Measurements from ENCODE around the gene ZBTB45. TPM values are rescaled to one million over a fixed set of nuclear protein-coding genes. Genes with fewer than 3 reads are reported as not detected.
"Not testable (repeated sequence)": the region's sequence is repeated elsewhere in the genome, so short reads cannot be mapped to it uniquely, and the experiment has no call there.

Gene ZBTB45
- total RNA-seq, 2 experiments from 2014 or later = 5.7 to 6.3 TPM

- intact Hi-C loops (cut with DNase I, micrococcal nuclease) = loop anchor here (1.0 kb wide), 4 partner anchors 10 to 29 kb away; partner anchors contain the start of genes MZF1 (in 2 of the 2), ZBTB45 (in 2 of the 2) and UBE2M (in 1 of the 2)
- Histone ChIP-seq H3K4me1 (ENCODE audit: insufficient read depth, low read length) (peaks cover 41% of the 10 kb centered on the region), H3K27me3 (ENCODE audit: control insufficient read depth in 1 of 2, insufficient read depth in 2 of 2, low read length in 2 of 2) (no peaks in the 10 kb centered on the region), H3K27ac (ENCODE audit: low read depth in 1 of 2, low read length in 2 of 2) (peak within 1 kb of the TSS; percentile 79 to 88), H3K4me3 (ENCODE audit: low read length) (peak within 1 kb of the TSS; percentile 70), H3K36me3 (ENCODE audit: insufficient read depth, low read length) (peaks cover 36% of the 10 kb centered on the region), H3K9me3 (ENCODE audit: control insufficient read depth in 1 of 2, insufficient read depth in 1 of 2, low read length in 2 of 2) (no peaks in the 10 kb centered on the region)
- ATAC-seq (ENCODE audit: poor library complexity) = peak; percentile 87
- H3K9me3 Mint-ChIP-seq = no peaks in the 10 kb centered on the region
- peaks cover 48% of the 10 kb centered on the region for H3K36me3 Mint-ChIP-seq (ENCODE audit: low read depth)
- DNase-seq = peak; percentile 99 to 100 (median 100)
- CTCF ChIA-PET = interaction anchor here (0.8 to 3.3 kb wide), 5 partner anchors 21 to 37 kb away, joined by 3 to 34 read pairs (median 8); partner anchors contain the start of gene ZBTB45
- peak within 1 kb of the TSS; percentile 95 for H3K4me3 Mint-ChIP-seq
- H3K27me3 Mint-ChIP-seq = no peaks in the 10 kb centered on the region
- peaks cover 40% of the 10 kb centered on the region for H3K4me1 Mint-ChIP-seq (ENCODE audit: low read depth)
- no peak for TF ChIP-seq CTCF (IDR thresholded peaks at IDR 0.05)
- POLR2A ChIA-PET = interaction anchor here (0.6 to 3.2 kb wide), 19 partner anchors 10 to 1303 kb away, joined by 3 to 64 read pairs (median 4); partner anchors contain the start of genes CHMP2A, MZF1, UBE2M and ZBTB45
- peak within 1 kb of the TSS; percentile 95 for H3K27ac Mint-ChIP-seq
Observed at GRCh38 chr19:58543826-58544590, 24.4 kb upstream of the ZBTB45 start, which contains the start of gene TRIM28. Gene TRIM28, plus strand, starts transcription at chr19:58544064. Its CDS starts 694 bp downstream, at chr19:58544758.

- H3K9me3 Mint-ChIP-seq; H3K4me3 ChIP-seq (ENCODE audit: low read length); H3K4me3 Mint-ChIP-seq; H3K27me3 ChIP-seq (ENCODE audit: control insufficient read depth in 1 of 2, insufficient read depth in 2 of 2, low read length in 2 of 2); H3K9me3 ChIP-seq (ENCODE audit: control insufficient read depth in 1 of 2, insufficient read depth in 1 of 2, low read length in 2 of 2); H3K27ac ChIP-seq (ENCODE audit: low read depth in 1 of 2, low read length in 2 of 2); ATAC-seq (ENCODE audit: poor library complexity); intact Hi-C loops (cut with DNase I, micrococcal nuclease); H3K27me3 Mint-ChIP-seq: not testable (repeated sequence)
- H3K27ac Mint-ChIP-seq = peak overlapping the region; percentile 95
- Histone ChIP-seq H3K4me1 (ENCODE audit: insufficient read depth, low read length) (peaks cover 48% of the 10 kb centered on the region), H3K36me3 (ENCODE audit: insufficient read depth, low read length) (peaks cover 24% of the 10 kb centered on the region)
- peak in 2 of 14 experiments; percentile 20 to 35 for DNase-seq
- H3K4me1 Mint-ChIP-seq (ENCODE audit: low read depth) = peaks cover 44% of the 10 kb centered on the region
- H3K36me3 Mint-ChIP-seq (ENCODE audit: low read depth) = peaks cover 38% of the 10 kb centered on the region
- ChIA-PET CTCF (interaction anchor here (1.3 to 3.3 kb wide), 2 partner anchors 23 to 38 kb away, joined by 9 to 34 read pairs; partner anchors contain the start of gene ZBTB45), POLR2A (interaction anchor here (0.6 to 3.2 kb wide), 7 partner anchors 11 to 1302 kb away, joined by 3 to 64 read pairs (median 14); partner anchors contain the start of genes CHMP2A, ZBTB45 and ZNF584)
Observed at GRCh38 chr19:58542641-58543372, 23.2 kb upstream of the ZBTB45 start.

- H3K27ac ChIP-seq (ENCODE audit: low read depth in 1 of 2, low read length in 2 of 2); CTCF ChIA-PET; ATAC-seq (ENCODE audit: poor library complexity); H3K4me3 ChIP-seq (ENCODE audit: low read length); intact Hi-C loops (cut with DNase I, micrococcal nuclease); H3K27me3 Mint-ChIP-seq; H3K36me3 Mint-ChIP-seq (ENCODE audit: low read depth); DNase-seq; H3K9me3 ChIP-seq (ENCODE audit: control insufficient read depth in 1 of 2, insufficient read depth in 1 of 2, low read length in 2 of 2); H3K36me3 ChIP-seq (ENCODE audit: insufficient read depth, low read length); H3K4me3 Mint-ChIP-seq; H3K9me3 Mint-ChIP-seq: not testable (repeated sequence)
- peaks cover 5 to 13% of the 10 kb centered on the region in 2 experiments for H3K27me3 ChIP-seq (ENCODE audit: control insufficient read depth in 1 of 2, insufficient read depth in 2 of 2, low read length in 2 of 2)
- H3K4me1 ChIP-seq (ENCODE audit: insufficient read depth, low read length) = peaks cover 23% of the 10 kb centered on the region
- POLR2A ChIA-PET = interaction anchor here (0.6 to 1.9 kb wide), 3 partner anchors 16 to 21 kb away, joined by 3 to 16 read pairs (median 5); partner anchors contain the start of genes CHMP2A and ZBTB45
- peak overlapping the region; percentile 63 for H3K27ac Mint-ChIP-seq
- peaks cover 26% of the 10 kb centered on the region for H3K4me1 Mint-ChIP-seq (ENCODE audit: low read depth)
Observed at GRCh38 chr19:58539169-58539559, 19.6 kb upstream of the ZBTB45 start.
